HG02973 (cell line): ENCODE data around the gene DPP10.

Source experiments
- ATAC-seq: cut with Tn5 transposase; IDR thresholded peaks from one replicate; pipeline ENCODE4 v1.9.1; 2021; ENCODE audit warnings: moderate library complexity; ENCODE audit not compliant: unreplicated experiment

The DPP10 gene

DNA sequence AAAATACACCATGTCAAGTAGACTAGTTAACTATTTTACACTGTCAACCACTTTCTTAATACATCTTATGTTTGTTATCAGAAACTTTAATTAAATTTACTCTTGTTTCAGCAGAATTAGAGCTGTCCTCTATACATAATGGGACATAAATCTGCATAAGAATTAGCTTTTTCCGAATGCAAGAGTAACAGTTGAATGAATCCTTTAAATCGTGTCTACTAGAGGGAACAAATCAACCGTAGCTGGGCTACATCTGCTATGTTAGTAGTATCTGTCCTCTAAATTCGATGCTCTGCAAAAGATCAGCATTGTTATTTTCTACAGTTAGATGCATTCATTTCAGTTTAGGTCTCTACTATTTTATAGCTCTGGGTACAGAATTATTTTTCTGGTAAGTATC, 1090.6 kb downstream of the DPP10 start:
- no peak for ATAC-seq

DNA sequence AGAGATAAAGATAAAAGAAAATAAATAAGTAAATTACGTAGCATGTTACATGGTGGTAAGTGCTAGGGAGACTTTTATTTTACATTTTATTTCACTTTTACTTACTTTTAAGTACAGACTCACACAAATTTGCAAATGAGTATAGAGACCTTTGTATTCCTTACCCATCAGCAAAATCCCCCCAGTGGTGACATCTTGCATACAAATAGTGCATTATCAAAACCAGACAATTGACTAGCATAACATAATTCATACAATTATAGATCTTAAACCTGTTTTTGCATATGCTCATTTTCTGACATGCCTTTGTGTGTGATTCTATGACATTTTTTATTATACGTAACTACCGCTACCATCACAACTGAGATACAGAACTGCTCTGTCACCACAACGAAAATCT, 1099.4 kb downstream of the DPP10 start:
- ATAC-seq: no peak

DNA sequence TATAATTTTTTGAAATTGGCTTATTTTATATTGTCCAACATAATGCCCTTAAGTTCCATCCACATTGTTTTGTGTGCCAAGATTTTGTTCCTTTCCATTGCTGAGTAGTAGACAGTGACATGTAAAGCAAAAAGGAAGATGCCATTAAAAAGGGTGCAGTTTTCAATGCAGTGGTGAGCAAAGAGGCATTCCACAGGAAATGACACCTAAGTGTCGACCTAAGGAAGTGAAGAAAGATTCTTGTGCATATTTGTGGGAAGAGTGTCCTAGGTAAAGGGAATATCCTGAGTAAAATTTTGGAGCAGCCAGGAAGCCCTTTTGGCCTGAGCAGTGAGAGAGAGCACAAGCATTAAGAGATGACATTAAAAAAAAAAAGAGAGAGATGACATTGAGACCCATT, 1099.9 kb downstream of the DPP10 start:
- no peak for ATAC-seq

DNA sequence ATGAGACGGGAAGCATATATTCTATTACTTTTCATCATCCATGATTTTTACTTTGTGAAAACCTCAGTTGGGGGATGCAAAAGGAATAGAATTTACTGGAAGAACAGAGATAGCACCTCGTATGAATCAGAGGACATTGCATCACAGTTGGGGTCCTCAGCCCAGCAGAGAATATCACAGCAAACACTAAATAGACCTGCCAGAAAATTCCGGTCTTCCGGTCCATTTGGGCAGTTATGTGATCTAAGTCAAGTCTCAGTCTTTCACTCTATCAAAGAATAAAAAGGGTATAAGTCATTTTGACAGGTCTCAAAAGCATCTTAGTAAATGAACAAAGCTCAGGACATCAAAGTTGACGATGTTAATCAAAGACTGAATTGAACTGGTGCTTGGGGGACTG, 1100.6 kb downstream of the DPP10 start:
- no peak for ATAC-seq

DNA sequence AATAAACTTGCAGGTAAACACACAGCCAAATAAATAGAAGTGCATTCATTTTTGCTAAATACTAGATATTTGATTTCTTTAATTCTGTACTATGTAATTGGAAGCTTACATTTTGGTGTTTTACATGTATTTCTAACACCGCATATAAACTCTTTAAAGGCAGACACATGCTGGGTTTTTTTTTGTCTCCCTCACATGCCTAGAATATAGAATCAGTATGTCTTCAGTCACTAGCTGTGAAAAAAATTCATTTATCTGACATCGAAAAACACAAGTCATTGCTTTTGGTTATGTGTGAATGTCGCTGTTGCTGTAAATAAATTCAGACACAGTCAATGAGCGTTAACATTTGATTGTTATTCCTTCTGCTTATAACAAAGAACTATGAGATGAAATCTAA, 1101.0 kb downstream of the DPP10 start:
- ATAC-seq: no peak

DNA sequence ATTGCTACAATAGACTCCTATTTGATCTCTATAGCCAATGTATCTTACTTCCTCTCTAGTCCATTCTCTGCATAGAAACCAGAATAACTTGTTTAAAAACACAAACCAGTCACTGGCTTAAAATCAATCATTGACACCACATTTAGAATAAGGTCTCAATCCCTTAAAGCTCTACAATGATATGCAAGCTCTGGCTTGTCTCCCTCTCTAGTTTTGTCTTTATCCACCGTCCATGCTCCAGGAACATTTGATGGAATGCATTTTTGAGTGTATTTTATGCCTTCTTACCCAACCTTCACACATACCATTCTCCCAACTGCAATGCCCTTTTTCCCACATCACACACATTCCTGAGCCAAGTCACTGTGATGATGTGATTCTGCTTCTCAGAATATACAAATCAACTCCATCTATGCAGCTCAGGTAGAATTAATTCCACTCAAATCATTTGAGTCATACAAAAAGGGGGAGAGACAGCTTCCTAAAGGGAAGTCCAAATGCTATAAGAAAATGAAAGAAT, 1107.2 kb downstream of the DPP10 start:
- ATAC-seq: no peak

DNA sequence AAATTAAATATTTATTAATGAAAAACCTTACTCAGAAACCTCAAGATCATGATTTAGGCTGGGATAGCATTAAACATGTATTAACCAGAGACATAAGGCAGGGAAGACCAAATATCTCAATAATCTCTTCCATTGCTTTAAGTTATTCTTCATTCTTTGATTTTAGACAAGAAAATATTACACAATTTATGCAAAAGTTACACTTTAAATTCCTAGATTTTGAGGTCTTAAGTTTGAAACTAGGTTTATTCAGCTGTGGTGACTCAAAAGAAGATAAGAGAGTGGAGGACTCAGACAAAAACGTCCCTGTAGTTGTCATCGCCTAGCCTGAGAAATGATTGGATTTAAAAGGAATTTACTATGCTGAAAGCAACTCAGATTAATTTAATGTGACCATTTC, 1110.3 kb downstream of the DPP10 start:
- ATAC-seq: no peak

DNA sequence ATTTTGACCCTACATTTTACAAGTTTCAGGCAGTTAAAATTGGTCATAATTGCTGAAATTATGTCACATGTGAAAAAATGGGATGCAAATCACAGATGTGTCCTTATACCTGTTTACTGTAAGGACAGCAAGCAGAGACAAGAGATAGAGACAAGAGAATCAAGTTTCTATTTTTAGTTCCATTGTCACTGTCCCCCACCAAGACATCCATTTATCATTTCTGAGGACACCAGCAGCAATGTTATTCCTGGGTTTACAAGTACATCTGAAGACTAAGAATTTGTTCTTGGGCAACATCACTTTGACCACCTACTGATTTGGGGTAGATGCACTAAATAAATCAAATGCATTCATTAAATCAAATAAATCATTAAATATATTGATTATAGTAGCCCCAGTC, 1111.7 kb downstream of the DPP10 start:
- ATAC-seq: no peak

DNA sequence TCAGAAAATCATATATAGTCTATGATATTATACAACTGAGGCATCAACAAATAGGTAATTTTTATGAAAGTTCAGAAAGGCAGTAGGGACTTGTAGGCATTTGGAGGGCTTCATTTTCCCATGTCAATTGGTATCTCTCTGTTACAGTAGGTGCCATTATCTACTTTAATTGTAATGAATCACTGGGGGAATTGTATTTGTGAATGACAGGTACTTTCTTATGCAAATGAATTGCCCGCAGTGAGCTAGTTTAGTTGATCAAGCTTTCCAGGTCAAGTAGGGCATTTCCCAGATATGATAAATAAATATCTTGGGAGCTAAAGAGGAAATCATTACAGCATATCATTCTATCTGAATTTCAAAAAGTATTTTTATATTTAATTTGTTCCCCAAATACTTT, 1116.3 kb downstream of the DPP10 start:
- no peak for ATAC-seq

DNA sequence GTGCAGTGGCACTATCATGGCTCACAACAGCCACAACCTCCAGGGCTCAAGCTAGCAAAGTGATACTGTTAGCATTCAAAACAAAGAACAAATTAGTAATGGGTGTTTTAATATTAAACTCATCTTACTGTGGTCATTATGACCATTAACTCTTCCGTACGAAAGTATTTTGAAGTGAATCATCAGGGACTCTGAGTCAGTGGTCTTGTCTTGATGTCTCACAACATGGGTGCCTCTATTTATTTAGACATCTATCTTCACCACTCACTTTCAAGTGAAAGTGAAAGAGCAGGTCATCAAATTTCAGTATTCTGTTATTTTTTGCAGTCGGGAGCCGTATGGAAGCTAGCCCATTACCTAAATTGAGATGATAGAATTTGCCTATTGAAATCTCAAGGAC, 1118.2 kb downstream of the DPP10 start:
- ATAC-seq: no peak

DNA sequence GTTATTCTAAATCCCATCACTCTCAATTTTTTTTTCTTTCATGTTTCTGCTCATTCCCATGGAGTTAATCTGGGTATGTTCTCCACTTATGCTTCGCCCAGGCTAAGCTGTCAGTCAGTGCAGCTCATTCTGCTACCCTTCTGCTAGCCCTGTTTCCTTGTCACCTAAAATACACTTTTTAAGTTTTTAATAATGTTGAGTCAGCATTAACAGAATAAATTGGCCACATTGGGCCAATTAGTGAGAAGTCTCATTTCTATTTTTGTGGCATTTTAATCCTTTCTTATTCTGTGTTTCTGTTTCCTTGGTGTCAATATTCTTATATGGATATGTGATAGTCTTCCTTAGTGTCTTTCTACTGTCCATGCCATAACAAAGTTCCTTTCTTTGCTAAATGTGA, 1126.2 kb downstream of the DPP10 start:
- ATAC-seq: no peak

DNA sequence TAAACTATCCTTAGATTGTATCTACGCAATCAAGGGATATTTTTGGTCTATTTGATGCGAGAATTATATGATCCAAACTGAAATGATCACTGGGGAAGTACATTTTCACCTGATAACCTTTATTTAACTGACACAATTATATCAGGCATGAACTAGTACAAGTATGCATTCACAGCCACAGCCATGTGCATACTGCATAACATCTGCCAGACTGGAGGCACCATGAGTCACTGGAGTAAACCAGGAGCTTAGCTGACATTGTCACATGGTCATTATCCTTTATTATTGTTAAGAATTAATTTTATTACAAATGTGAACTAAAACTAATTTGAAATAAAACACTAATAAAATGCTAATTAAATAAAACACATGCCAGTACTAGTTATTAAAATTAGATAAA, 1127.1 kb downstream of the DPP10 start:
- no peak for ATAC-seq

DNA sequence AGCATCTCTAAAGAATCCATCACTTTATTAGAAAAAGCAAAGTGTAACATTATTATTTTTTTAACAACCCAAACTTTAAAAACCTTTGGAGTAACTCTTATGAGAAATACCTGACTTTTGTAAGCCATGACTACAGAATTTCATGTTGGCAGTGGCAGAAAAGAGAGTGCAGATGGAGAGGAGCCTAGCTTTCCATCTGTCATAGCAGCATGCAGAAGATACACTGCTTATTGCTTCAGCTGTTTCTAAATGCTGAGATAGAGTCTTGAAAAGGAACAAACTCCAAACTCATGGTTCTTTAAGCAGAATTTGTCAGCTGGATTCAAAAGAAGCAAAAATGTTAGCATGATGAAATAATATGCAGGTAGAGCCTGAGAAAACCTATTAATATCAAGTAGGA, 1130.3 kb downstream of the DPP10 start:
- no peak for ATAC-seq

DNA sequence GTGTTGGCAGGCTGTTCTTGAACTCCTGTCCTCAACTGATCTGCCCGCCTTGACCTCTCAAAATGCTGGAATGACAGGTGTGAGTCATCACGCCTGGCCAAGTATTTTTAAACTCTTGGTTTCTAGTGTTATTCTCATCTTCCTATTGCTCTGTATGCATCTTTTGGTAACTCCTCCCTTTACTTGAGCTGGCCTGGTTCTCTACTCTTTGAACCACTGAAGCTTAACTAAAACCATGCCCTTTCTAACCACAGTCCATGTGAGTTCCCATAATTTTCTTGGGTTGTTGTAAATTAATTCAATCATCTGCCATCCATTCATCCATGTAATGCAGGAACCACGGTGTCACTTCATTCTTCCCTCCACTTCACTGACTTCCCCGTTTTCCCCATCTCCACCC, 1131.3 kb downstream of the DPP10 start:
- ATAC-seq: no peak

DNA sequence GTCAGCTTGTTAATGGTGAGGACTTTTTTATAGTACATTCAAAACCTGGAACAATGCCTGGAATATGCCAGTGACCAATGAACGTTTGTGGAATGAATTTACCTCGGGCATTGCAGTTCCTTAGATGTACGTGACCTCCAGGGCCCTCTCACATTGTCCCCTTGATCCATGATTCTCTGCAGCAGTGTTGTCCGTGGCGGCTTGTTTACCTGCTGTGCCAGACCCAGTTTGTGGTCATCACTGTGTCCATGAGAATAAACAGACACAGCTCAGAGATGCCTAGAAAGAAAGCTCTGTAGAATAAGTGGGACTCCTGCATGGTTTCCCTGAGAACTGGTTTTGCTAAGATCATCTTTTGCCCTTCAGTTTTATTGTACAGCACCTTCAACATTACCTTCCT, 1132.2 kb downstream of the DPP10 start:
- no peak for ATAC-seq

DNA sequence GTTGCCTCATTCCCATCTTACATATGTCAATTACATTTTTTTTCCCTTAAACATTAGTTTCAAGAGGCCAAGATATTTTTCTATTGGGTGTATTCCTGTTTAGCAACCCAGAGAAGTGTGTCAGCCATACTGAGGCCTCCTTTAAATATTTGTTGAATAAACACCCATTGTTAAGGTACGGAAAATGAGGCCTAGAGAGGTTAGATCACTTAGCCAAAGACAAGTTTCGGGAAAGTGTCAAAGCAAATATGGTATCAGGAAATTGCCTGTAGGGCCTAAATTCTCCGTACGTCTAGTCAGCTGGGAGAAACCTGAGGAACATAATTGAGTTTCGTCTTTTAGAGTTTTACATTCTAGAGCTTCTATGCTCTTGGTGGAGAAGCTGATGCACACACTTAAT, 1138.3 kb downstream of the DPP10 start:
- no peak for ATAC-seq

DNA sequence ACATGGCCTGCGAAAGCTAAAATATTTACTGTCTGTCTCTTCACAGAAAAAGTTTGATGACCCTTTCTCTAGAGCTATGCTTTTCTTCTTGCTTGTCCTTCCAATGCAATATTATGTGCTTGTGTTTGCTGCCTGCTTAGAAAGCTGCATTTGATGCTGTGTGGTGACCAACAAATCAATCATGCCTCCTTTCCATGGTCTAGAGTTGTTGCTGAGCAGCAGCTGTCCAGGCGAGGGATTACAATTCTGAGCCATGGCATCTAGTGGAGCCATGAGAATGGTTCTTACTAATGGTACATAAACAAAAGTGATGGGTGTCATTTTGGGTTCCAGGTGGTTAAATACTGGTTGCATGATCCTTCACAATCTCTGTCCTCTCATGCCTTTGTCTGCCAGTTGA, 1142.1 kb downstream of the DPP10 start:
- no peak for ATAC-seq

DNA sequence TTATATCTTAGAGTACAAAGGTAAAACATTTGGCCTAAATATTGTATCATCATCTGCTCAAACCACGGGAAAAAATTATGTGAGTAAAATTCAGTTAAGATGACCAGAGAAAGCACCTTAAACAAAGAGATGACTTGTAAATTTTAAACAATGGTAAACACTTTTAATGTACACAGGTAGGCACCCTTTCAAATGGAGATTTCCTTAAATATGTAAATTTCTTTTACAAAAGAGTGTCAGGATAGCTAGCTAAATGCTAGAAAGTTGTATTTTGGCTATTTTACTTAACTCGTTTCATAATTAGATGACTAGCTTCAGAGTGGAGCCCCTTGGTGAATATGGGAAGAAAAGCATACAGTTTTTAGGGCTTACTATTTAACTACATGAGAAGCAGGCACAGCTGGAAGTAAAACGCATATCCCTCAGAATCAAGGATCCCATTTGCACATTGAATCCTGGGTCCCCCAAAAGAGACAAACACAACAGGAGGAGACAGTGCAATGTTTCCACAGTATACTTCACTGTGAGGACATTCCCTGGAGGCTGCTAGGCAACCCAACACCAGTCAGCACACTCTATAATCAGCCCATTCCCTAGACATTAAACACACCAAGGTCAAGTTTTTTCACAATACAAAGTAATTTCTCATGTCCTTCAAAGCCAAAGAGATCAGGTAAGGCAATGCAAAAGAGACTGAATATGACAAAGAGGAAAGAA, 1154.4 kb downstream of the DPP10 start:
- ATAC-seq: no peak

DNA sequence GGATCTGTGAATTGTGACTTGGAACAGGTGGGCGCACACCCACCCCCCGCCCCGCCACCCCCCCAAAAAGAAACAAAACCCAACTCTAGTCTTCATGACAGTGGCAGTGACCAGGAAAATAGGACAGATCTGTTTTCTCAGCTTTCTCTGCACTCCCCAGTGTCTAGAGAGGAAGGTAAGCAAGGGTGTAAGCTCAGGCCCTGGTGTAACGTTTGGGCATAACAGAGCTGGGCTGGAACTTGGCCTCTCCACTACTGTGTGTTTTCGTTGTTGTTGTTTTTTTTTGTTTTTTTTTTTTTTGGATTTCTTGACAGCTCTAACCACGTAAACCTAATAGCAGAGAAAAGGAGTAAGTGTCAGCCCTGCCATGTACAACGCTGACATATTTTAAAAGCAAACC, 1160.8 kb downstream of the DPP10 start:
- no peak for ATAC-seq

DNA sequence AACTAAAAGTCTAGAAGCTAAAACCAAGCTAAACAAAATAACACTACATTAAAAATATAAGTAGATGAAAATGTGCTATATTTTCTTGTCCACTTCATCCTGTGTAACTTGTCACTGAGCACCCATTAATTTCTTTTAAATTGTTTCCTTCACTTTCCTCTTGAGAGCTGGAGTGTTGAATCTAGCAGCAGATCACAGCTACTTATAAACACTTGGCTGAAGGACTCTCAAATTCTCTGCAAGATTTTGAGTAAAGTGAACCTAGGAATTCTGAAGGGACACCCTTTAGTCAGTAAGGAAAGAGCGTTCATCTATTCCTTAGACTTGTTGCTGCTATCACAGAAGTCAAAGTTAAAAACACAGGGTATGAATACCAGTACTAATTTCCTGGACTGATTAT, 1163.9 kb downstream of the DPP10 start:
- ATAC-seq: no peak

DNA sequence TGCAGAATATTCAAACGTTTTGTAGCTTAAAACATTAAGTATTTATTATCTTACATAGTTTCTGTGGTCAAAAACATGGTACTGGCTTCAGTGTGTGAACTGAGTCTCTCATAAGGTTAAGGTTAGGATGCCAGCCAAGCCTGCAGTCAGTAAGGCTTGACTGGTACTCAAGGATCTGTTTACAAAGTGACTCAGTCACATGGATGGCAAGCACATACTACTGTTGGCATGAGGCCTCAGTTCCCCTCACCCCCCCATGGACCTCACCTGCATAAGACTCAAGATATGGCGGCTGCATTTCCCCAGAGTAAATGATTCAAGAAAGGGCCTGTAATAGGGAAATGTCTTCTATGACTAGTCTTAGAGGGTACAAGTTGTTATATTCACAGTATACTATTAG, 1167.5 kb downstream of the DPP10 start:
- no peak for ATAC-seq

DNA sequence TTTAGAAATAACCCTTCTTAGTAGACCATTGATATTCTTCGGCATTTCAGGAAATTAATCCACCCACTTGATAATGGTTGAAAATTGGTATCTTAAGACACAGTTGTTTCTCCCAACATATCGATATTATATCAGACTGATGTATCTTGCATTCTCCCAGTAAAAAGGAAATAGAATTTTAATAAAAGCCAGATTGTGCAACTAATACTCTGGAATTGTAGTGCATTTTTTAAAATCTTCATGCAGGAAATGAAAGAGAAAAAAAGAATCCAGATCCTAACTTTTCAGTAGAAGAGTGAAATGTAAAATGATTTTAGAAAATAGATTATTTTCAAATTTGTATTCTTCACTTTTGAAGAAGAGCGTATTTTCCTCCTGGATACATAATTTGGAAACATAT, 1168.4 kb downstream of the DPP10 start:
- no peak for ATAC-seq

DNA sequence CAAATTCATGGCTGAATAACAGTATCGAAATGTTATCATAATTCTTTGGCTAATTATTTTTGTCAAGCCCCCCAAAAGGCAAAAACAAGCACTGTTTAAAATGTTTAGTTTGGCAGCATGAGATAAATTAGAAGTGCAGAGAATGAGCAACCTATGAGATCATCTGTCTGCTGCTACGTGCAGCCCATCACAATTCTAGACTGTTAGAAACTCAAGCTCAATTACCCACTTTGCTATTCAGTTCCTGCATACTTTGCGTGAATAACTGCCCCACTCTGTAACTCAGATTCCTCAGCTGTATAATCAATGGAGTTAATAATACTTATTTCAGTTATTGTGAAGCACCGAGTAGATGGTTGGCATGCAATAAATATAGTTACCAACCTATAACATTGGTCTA, 1181.9 kb downstream of the DPP10 start:
- ATAC-seq: no peak
